Thoracic aorta (tissue), 2 donors: ENCODE data around the gene KLF3. TPM values are rescaled to one million over a fixed set of nuclear protein-coding genes. Genes with fewer than 3 reads are reported as not detected.

Source experiments
- ATAC-seq: fragments of 150-250 bp; one replicate; pipeline ENCODE4 v1.8.0; 2017; ENCODE audit warnings: low read depth; ENCODE audit not compliant: insufficient number of reproducible peaks, low FRiP score
- DNase-seq: peaks from one replicate; pipeline ENCODE4 v3.0.0-alpha.2; 2020; ENCODE audit warnings: low spot score
- H3K27ac ChIP-seq, 2 donors: fragments of 200-600 bp; sonication (generic); 1 replicate in 1 of 2; 2 replicates in 1 of 2; pipeline ENCODE4 v1.5.1; 2016; ENCODE audit warnings: mild to moderate bottlenecking in 2 of 2, moderate library complexity in 2 of 2
- H3K27me3 ChIP-seq: fragments of 200-600 bp; sonication (generic); replicated peaks from 2 replicates; pipeline ENCODE4 v1.6.0; 2016; ENCODE audit warnings: mild to moderate bottlenecking; ENCODE audit not compliant: insufficient read depth
- H3K36me3 ChIP-seq: fragments of 200-600 bp; sonication (generic); one replicate; pipeline ENCODE4 v1.5.1; 2016
- H3K4me1 ChIP-seq, 2 donors: fragments of 200-600 bp; sonication (generic); 1 replicate in 1 of 2; 2 replicates in 1 of 2; pipeline versions ENCODE4 v1.5.1 to v1.6.0; 2016; ENCODE audit warnings: low read depth in 2 of 2, mild to moderate bottlenecking in 1 of 2; ENCODE audit not compliant: control insufficient read depth in 1 of 2
- H3K4me3 ChIP-seq: fragments of 200-600 bp; sonication (generic); 2 replicates; pipeline ENCODE4 v1.5.1; 2016; ENCODE audit warnings: mild to moderate bottlenecking
- H3K9me3 ChIP-seq: fragments of 200-600 bp; sonication (generic); 2 replicates; pipeline ENCODE4 v1.5.1; 2016
- total RNA-seq, 2 donors: library from RNA; depleted of rRNA; stranded (reverse); fragments of >200 nt; gene quantifications; one replicate each; pipeline versions ENCODE4 v1.1.0 to v1.2.3, GENCODE V29; 2016
- TF ChIP-seq, protein P1 (sequence below): fragments of 200-600 bp; sonication (generic); IDR thresholded peaks from one replicate; pipeline ENCODE4 v1.5.1; 2019; ENCODE audit warnings: antibody characterized with exemption

Gene KLF3
- total RNA-seq, 2 donors from 2014 or later = 45.8 to 53.4 TPM

DNA sequence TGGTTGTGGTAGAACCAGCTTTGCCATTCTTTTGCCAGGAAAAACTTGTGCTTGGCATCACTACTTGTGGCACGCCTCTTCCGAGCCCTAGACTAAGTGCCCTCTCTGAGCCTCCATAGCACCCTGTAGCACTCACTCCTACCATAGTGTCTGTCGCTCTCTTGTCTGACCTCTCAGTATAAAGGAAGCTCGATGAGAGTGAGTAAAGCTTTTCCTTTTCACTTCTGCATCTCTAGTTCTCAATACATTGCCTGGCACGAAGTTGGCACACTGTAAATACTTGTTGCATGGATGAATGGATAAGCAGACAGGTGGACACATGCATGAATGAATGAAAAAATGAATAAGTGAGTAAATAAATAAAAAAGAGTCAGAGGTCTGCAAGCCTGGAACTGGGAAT lies 70.4 kb downstream of the KLF3 start:
- Histone ChIP-seq H3K9me3 (no peaks in the 10 kb centered on the region), H3K27ac (no peak overlapping the region), H3K4me1 (peaks cover 0 to 9% of the 10 kb centered on the region in 2 donors), H3K36me3 (no peaks in the 10 kb centered on the region), H3K4me3 (no peak overlapping the region), H3K27me3 (no peaks in the 10 kb centered on the region)
- DNase-seq (no peak), ATAC-seq (no peak)
- TF ChIP-seq, protein P1, sequence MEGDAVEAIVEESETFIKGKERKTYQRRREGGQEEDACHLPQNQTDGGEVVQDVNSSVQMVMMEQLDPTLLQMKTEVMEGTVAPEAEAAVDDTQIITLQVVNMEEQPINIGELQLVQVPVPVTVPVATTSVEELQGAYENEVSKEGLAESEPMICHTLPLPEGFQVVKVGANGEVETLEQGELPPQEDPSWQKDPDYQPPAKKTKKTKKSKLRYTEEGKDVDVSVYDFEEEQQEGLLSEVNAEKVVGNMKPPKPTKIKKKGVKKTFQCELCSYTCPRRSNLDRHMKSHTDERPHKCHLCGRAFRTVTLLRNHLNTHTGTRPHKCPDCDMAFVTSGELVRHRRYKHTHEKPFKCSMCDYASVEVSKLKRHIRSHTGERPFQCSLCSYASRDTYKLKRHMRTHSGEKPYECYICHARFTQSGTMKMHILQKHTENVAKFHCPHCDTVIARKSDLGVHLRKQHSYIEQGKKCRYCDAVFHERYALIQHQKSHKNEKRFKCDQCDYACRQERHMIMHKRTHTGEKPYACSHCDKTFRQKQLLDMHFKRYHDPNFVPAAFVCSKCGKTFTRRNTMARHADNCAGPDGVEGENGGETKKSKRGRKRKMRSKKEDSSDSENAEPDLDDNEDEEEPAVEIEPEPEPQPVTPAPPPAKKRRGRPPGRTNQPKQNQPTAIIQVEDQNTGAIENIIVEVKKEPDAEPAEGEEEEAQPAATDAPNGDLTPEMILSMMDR = no peak

DNA sequence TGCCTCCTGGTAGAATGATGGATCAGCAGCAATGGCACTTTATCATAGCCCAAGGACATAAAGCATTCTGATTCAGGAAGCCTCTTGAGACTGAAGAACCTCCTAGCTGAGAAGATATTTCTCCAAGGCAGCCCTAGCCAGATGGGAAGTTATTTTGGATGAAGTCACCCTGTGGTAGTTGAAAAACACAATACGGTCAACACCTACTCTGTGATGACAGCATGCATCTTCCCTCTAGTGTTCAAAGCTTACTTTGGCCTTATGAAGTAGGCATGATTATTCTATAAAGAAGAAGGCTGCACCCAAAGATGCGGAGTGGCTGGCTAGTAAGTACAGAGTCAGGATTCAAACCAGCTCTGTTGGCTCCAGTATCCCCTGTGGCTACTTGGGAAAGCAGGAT lies 70.9 kb downstream of the KLF3 start:
- TF ChIP-seq, protein P1 = no peak
- no peak for ATAC-seq
- peaks cover 0 to 9% of the 10 kb centered on the region in 2 donors for H3K4me1 ChIP-seq

DNA sequence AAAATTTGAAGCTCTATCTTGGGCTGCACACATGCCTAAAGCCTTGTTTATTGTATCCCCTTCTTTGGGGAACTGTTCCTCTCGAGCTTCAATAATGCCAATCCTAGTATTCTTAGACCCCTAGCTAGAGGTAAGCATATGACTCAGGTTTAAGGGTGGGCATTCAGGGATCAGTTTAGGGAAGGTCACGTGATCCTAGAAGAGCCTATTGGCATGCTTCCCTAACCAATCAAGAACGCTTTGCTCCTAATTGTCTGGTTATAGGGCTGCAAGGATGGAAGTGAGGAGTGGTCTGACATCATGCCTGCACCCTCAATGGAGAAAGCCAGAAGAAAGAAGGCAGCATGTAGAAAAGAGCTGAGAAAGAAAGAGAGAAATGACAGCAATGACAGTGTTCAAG lies 71.9 kb downstream of the KLF3 start:
- no peak overlapping the region for H3K27ac ChIP-seq
- TF ChIP-seq, protein P1 = no peak
- H3K36me3 ChIP-seq = no peaks in the 10 kb centered on the region
- peaks cover 0 to 5% of the 10 kb centered on the region in 2 donors for H3K4me1 ChIP-seq
- no peak overlapping the region for H3K4me3 ChIP-seq
- no peaks in the 10 kb centered on the region for H3K27me3 ChIP-seq
- no peaks in the 10 kb centered on the region for H3K9me3 ChIP-seq
- DNase-seq (no peak), ATAC-seq (no peak)

More for the DNA sequence above, 70.9 kb downstream of the KLF3 start:
- Histone ChIP-seq H3K4me3 (no peak overlapping the region), H3K27ac (no peak overlapping the region), H3K36me3 (no peaks in the 10 kb centered on the region), H3K27me3 (no peaks in the 10 kb centered on the region), H3K9me3 (no peaks in the 10 kb centered on the region)
- no peak for DNase-seq

DNA sequence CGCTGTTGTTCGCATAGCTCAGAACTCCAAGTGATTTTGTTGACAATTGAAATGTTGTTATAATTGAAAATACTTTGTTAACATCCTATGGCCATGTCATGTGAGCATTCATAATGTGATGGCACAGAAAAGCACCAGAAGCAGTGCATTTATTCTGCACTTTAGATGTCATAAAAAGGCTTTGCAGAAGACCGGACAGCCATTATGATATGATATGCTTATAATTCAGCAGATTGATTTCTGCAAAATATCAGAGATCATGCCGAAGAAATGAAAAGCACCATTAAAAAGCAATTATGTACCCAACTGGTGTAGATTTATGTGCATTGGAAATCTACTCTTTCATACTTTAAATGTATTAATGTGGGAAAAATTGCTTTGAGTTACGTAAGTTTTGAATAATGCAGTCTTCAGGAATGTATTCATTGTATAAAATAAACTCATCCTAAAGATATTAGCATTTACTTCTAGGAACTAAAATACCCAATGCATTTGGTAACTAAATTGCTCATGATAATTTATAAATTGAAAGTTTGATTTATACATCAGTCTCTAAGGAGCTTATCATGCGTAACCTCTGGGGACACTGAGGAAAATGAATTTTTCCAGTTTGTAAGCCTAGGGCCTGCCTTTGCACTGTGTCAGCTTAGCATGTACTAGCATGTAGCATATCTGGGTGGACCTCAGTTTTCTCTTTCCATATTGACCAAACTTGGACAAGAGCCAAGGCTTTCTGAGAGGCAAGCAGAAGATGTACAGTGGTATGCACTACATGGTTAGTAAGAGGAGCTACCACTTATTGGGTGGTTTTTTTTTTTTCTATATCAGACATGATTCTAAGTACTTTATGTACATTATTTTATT lies 75.2 kb downstream of the KLF3 start:
- DNase-seq (no peak), ATAC-seq (no peak)
- Histone ChIP-seq H3K27me3 (no peaks in the 10 kb centered on the region), H3K4me3 (no peak overlapping the region), H3K36me3 (no peaks in the 10 kb centered on the region), H3K4me1 (no peaks in the 10 kb centered on the region), H3K9me3 (no peaks in the 10 kb centered on the region), H3K27ac (no peak overlapping the region)
- TF ChIP-seq, protein P1 = no peak

DNA sequence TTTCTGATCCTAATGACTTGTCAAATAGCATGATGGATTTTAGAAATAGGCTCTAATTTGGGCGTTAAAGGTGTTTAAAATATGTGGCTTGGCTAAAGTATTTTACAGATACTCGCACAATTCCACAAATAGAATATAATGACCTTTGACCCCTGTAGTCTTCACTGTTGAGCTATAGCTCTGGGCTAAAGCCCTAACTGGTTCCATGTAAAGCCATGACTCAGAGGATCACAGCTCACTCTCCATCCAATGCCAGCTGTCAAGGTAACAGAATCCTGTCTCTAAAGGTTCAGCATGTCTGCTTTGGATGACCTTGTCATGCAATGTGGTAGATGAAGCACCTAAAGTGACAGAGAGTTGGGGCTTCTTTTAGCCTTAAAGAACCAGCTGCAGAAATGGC lies 76.3 kb downstream of the KLF3 start:
- no peak for ATAC-seq
- Histone ChIP-seq H3K27ac (no peak overlapping the region), H3K4me3 (no peak overlapping the region), H3K27me3 (no peaks in the 10 kb centered on the region), H3K36me3 (no peaks in the 10 kb centered on the region), H3K9me3 (no peaks in the 10 kb centered on the region), H3K4me1 (no peaks in the 10 kb centered on the region)
- DNase-seq = no peak
- TF ChIP-seq, protein P1 = no peak
